ENCODE results near the gene KDM5C.

GRCh38 chrX:53244610-53245009, 19.6 kb upstream of the KDM5C start:
- TF ChIP-seq POLR2AphosphoS5 (IDR thresholded peaks at IDR 0.05) (no peak), CTCF (IDR thresholded peaks at IDR 0.05 in 8 of 11, conservative IDR thresholded peaks at IDR 0.05 in 3 of 11) (peak in 2 of 11 experiments; percentile 11 to 22)

Measured in spleen (tissue), 7 donors.